22Rv1 (cell line): Measurements from ENCODE around the gene UBAC1.

ENCODE experiments used
- CTCF ChIP-seq: fragments of 450-650 bp; IDR thresholded peaks from 2 replicates; pipeline ENCODE4 v1.5.1; 2017; ENCODE audit warnings: mild to moderate bottlenecking
- ZFX ChIP-seq: fragments of 450-650 bp; IDR thresholded peaks from 2 replicates; pipeline ENCODE4 v1.6.1; 2017; ENCODE audit warnings: antibody characterized with exemption, borderline replicate concordance

GRCh38 chr9:135885100-135885853, 75.9 kb downstream of the UBAC1 start:
- TF ChIP-seq CTCF (no peak), ZFX (no peak)
